Right lobe of liver (tissue), 6 donors: ENCODE results near the gene KCNJ6. TPM values are rescaled to one million over a fixed set of nuclear protein-coding genes. Genes with fewer than 3 reads are reported as not detected.

ENCODE experiments used
- ATAC-seq, 4 donors: fragments of 200-7000 bp; cut with Tn5 transposase; one replicate each; pipeline ENCODE4 v1.9.1; 2020; ENCODE audit warnings: mild to moderate bottlenecking in 4 of 4, moderate library complexity in 4 of 4
- DNase-seq, 3 donors: peaks; one replicate each; pipeline ENCODE4 v3.0.0-alpha.2; 2020
- H3K27ac ChIP-seq, 3 donors: fragments of 200-600 bp; one replicate each; pipeline ENCODE4 v1.8.0; 2022
- H3K27me3 ChIP-seq, 2 donors: fragments of 200-600 bp; one replicate each; pipeline ENCODE4 v1.8.0; 2022
- H3K36me3 ChIP-seq, 4 donors: fragments of 200-600 bp; sonication (generic) in 1 of 4; one replicate each; pipeline versions ENCODE4 v1.5.1 to v1.8.0; 2017 to 2022; ENCODE audit warnings: control low read depth in 1 of 4
- H3K4me1 ChIP-seq, 4 donors: fragments of 200-600 bp; sonication (generic) in 1 of 4; one replicate each; pipeline versions ENCODE4 v1.5.1 to v1.8.0; 2017 to 2022; ENCODE audit warnings: control low read depth in 1 of 4
- H3K4me3 ChIP-seq, 3 donors: fragments of 200-600 bp; one replicate each; pipeline ENCODE4 v1.8.0; 2022
- H3K9me3 ChIP-seq, 4 donors: fragments of 200-600 bp; sonication (generic) in 1 of 4; one replicate each; pipeline versions ENCODE4 v1.5.1 to v1.8.0; 2017 to 2022; ENCODE audit warnings: control low read depth in 1 of 4
- POLR2A ChIP-seq: fragments of 450-650 bp; IDR thresholded peaks from one replicate; pipeline ENCODE4 v1.6.1; 2017; ENCODE audit warnings: antibody characterized with exemption, mild to moderate bottlenecking
- WGBS: methylation state at CpG from one replicate; pipeline ENCODE4 v1.1.6; 2018; ENCODE audit warnings: low coverage, low lambda C conversion rate; ENCODE audit not compliant: insufficient coverage; ENCODE audit errors: missing lambda C conversion rate; 5-methylcytosine and 5-hydroxymethylcytosine counted together
- intact Hi-C, 2 donors: fragments of 100-400 bp; cut with DNase I; formaldehyde crosslinking; loops; one replicate each; pipeline versions ENCODE4 v1.11.2 to v1.14.1; 2022
- total RNA-seq, 6 experiments: library from RNA; depleted of rRNA in 2 of 6; stranded (reverse); fragments of >200 nt in 2 of 6; fragmentation: NEBNext Ultra II Directional in 3 of 6; extraction: Animal tissue kit (Norgen Biotek cat#: 25700) in 3 of 6; gene quantifications; one replicate each; pipeline versions ENCODE4 v1.1.0 to v1.2.4, GENCODE V29; 2016 to 2023
- TF ChIP-seq, protein P1 (sequence below), 4 donors: fragments of 200-600 bp in 3 of 4; fragments of 450-650 bp in 1 of 4; IDR thresholded peaks; one replicate each; pipeline versions ENCODE4 v1.5.1 to v1.8.0; 2016 to 2022; ENCODE audit warnings: antibody characterized with exemption in 4 of 4, mild to moderate bottlenecking in 2 of 4
- donor health status: DM: no; HTN: yes; CAD: no.
- donor health status: DM: no; HTN: no; CAD: no.
- donor health status: DM: no; HTN: no; CAD: no.
- donor health status: DM: no; HTN: yes; CAD: no.
- donor health status: DM: no; HTN: yes; CAD: no.

KCNJ6 gene
- total RNA-seq, 6 experiments from 2014 or later = under 0.01 to 0.12 TPM; not detected in 4

DNA sequence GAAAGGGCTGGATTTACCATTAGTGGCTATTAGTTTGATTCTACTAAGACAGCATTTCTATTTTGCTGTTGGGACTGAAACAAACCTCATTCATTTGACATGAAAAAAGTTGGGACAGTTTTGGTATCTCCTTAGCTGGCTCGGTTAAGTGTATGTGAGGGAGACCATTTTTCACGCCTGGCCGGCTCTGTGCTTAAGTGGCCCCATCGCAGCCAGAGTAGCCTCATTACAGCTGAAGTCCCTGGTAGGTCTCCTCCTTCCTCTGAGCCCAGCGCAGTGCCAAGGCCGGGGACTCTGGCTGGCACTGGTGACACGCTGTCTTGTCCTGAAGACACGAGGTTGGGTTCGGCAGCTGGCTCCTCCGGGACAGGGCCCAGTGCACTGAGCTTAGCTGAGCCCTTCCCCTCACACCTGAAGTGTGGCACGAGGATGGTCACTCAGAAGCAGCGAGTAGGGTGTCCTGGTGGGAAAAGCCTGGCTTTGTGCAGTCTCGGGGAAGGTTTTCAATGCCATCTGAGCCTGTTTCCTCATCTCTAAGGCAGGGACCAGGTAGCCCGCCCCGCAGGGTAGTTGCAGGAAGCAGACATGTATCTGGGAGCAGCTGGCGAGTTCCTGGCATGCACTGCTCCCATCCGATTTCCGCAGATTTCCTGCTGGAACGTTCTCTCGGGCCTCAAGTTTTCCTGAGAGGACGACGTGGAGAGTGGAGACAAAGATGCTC is 353.2 kb downstream of the KCNJ6 start:
- Histone ChIP-seq H3K4me1 (peaks cover 0 to 34% (median 8%) of the 10 kb centered on the region in 4 donors), H3K4me3 (peak overlapping the region; percentile 83 to 93 (median 92)), H3K27me3 (no peaks in the 10 kb centered on the region), H3K36me3 (no peaks in the 10 kb centered on the region), H3K27ac (peak overlapping the region; percentile 75 to 95 (median 87)), H3K9me3 (no peaks in the 10 kb centered on the region)
- no peak for TF ChIP-seq POLR2A
- TF ChIP-seq, protein P1, sequence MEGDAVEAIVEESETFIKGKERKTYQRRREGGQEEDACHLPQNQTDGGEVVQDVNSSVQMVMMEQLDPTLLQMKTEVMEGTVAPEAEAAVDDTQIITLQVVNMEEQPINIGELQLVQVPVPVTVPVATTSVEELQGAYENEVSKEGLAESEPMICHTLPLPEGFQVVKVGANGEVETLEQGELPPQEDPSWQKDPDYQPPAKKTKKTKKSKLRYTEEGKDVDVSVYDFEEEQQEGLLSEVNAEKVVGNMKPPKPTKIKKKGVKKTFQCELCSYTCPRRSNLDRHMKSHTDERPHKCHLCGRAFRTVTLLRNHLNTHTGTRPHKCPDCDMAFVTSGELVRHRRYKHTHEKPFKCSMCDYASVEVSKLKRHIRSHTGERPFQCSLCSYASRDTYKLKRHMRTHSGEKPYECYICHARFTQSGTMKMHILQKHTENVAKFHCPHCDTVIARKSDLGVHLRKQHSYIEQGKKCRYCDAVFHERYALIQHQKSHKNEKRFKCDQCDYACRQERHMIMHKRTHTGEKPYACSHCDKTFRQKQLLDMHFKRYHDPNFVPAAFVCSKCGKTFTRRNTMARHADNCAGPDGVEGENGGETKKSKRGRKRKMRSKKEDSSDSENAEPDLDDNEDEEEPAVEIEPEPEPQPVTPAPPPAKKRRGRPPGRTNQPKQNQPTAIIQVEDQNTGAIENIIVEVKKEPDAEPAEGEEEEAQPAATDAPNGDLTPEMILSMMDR (IDR thresholded peaks at IDR 0.05) = no peak
- ATAC-seq = peak; percentile 0 to 11 (median 1)
- intact Hi-C loops = no loop called here
- WGBS = 20% methylated on average over 7 of the region's 22 CpGs
- peak in 1 of 3 donors; percentile 39 for DNase-seq

DNA sequence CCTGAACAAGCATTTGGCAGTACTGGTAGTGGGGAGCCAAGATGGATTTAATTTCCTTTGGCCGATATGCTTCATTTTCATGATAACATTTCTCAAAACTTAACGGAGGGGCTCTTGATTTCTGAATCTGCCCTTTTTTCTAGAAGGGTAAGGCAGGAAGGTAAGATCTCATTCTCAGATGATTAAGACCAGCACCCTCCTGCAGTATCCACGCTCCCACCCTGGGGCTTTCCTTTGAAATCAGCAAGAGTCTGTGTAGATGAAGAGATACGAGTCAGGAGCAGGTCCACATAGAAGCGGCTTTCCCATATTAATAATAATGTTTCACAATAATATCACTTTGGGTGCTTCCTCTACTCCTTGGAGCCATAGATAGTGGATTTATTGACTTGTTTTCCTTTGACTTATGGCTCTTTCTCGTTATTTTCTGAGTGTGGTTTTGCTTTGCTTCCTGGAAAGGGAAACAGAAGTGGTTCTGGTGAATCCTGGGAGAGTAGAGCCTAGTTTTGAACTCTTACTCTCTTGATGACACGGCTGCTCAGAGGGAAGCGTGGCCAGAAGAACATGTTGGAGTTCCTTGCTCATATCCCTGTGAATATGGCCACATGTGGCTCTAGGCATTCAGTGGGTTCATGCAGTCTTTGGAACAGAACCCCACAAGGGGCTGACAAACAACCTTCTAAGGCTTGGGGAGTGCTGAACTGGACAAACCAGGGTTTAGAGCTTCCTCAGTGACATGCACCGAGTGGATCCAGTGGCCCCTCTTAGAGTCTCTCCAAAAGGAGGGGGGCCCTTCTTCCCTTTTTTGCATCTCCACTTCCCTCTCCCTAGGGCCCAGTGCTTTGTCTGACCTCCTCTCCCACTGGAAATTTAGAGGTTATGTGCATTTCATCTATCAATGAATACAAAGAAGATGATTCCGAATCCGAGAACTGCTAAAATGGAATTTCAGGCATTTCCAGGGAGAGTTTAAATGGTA is 354.0 kb downstream of the KCNJ6 start:
- intact Hi-C loops = no loop called here
- WGBS = 88% methylated on average over 10 of the region's 11 CpGs

GRCh38 chr21:37561506-37561905 is 354.8 kb downstream of the KCNJ6 start:
- intact Hi-C loops = no loop called here
- WGBS = 96% methylated on average over 7 of the region's 7 CpGs

More for the DNA sequence above, 354.0 kb downstream of the KCNJ6 start:
- H3K27me3 ChIP-seq = no peaks in the 10 kb centered on the region
- no peak overlapping the region for H3K4me3 ChIP-seq
- ATAC-seq (no peak), DNase-seq (no peak)
- no peak overlapping the region for H3K27ac ChIP-seq
- no peaks in the 10 kb centered on the region for H3K9me3 ChIP-seq
- no peaks in the 10 kb centered on the region for H3K36me3 ChIP-seq
- no peak for TF ChIP-seq POLR2A
- TF ChIP-seq, protein P1 (IDR thresholded peaks at IDR 0.05) = no peak
- peaks cover 0 to 34% (median 8%) of the 10 kb centered on the region in 4 donors for H3K4me1 ChIP-seq

DNA sequence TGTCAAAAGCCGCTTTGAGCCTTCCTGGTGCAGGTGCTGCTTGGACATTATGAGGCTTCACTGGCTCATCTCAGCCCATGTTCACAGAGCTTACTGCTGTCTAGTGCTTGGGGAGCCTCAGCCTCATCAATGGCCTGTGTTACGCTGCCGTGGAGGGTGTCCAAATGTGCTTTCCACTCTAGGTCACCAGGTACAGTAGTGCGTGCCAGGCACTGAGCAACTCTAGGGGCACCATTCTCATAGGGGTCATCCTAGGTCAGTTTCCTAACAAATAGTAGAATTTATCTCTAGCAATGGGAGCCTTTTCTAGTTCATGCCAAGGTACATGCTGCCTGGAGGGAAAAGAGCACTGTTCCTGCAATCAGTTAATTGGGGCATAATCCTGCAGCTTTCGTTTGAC is 355.9 kb downstream of the KCNJ6 start:
- no peaks in the 10 kb centered on the region for H3K27me3 ChIP-seq
- H3K27ac ChIP-seq = no peak overlapping the region
- H3K9me3 ChIP-seq = no peaks in the 10 kb centered on the region
- WGBS = 50% methylated on average over 2 of the region's 5 CpGs
- intact Hi-C loops = no loop called here
- peak; percentile 43 to 74 (median 71) for DNase-seq
- TF ChIP-seq, protein P1 (IDR thresholded peaks at IDR 0.05) = no peak
- TF ChIP-seq POLR2A = no peak
- peaks cover 0 to 31% (median 8%) of the 10 kb centered on the region in 4 donors for H3K4me1 ChIP-seq
- H3K4me3 ChIP-seq = no peak overlapping the region
- H3K36me3 ChIP-seq = no peaks in the 10 kb centered on the region
- ATAC-seq = peak in 3 of 4 donors; percentile 2 to 47 (median 18)

More at GRCh38 chr21:37561506-37561905, 354.8 kb downstream of the KCNJ6 start:
- no peak for ATAC-seq
- Histone ChIP-seq H3K27me3 (no peaks in the 10 kb centered on the region), H3K4me3 (no peak overlapping the region), H3K27ac (no peak overlapping the region), H3K4me1 (peaks cover 0 to 34% (median 8%) of the 10 kb centered on the region in 4 donors), H3K36me3 (no peaks in the 10 kb centered on the region), H3K9me3 (no peaks in the 10 kb centered on the region)
- DNase-seq = no peak
- no peak for TF ChIP-seq POLR2A
- TF ChIP-seq, protein P1 (IDR thresholded peaks at IDR 0.05) = no peak
